Uterus (tissue), 4 donors: ENCODE measurements around the gene CDH12. TPM values are rescaled to one million over a fixed set of nuclear protein-coding genes. Genes with fewer than 3 reads are reported as not detected.

Experiments used
- DNase-seq, 2 donors: peaks; one replicate each; pipeline ENCODE4 v3.0.0-alpha.2; 2019 to 2020
- H3K27ac ChIP-seq, 2 donors: fragments of 200-600 bp; sonication (generic); 1 replicate in 1 of 2; 2 replicates in 1 of 2; pipeline ENCODE4 v1.5.1; 2016 to 2018
- H3K27me3 ChIP-seq, 2 donors: fragments of 200-600 bp; sonication (generic); one replicate each; pipeline ENCODE4 v1.5.1; 2018 to 2019; ENCODE audit warnings: control low read depth in 1 of 2
- H3K36me3 ChIP-seq, 2 donors: fragments of 200-600 bp; sonication (generic); one replicate each; pipeline ENCODE4 v1.5.1; 2019; ENCODE audit warnings: control low read depth in 1 of 2
- H3K4me1 ChIP-seq, 2 donors: fragments of 200-600 bp; sonication (generic); one replicate each; pipeline ENCODE4 v1.5.1; 2018 to 2019; ENCODE audit warnings: control low read depth in 1 of 2
- H3K4me3 ChIP-seq, 2 donors: fragments of 200-600 bp; sonication (generic); 1 replicate in 1 of 2; 2 replicates in 1 of 2; pipeline ENCODE4 v1.5.1; 2018 to 2019; ENCODE audit warnings: mild to moderate bottlenecking in 1 of 2
- H3K9me3 ChIP-seq, 2 donors: fragments of 200-600 bp; sonication (generic); one replicate each; pipeline ENCODE4 v1.5.1; 2019; ENCODE audit warnings: control low read depth in 1 of 2
- CTCF ChIP-seq, 4 experiments: fragments of 200-600 bp in 2 of 4; fragments of 450-650 bp in 2 of 4; sonication (generic) in 2 of 4; IDR thresholded peaks; one replicate each; pipeline ENCODE4 v1.5.1; 2016 to 2019; ENCODE audit warnings: antibody characterized with exemption in 4 of 4, mild to moderate bottlenecking in 2 of 4, moderate library complexity in 1 of 4
- POLR2A ChIP-seq, 2 donors: fragments of 450-650 bp; IDR thresholded peaks; one replicate each; pipeline ENCODE4 v1.6.1; 2016; ENCODE audit warnings: antibody characterized with exemption in 2 of 2, mild to moderate bottlenecking in 1 of 2, moderate library complexity in 1 of 2
- intact Hi-C: fragments of 100-400 bp; cut with DNase I; formaldehyde crosslinking; loops from one replicate; pipeline ENCODE4 v1.15.1; 2023; ENCODE audit warnings: low total_unique reads
- total RNA-seq, 4 donors: library from RNA; depleted of rRNA in 3 of 4; stranded (reverse); fragments of >200 nt in 3 of 4; gene quantifications; one replicate each; pipeline versions ENCODE4 v1.1.0 to v1.2.4, GENCODE V29; 2014 to 2023
- donor health status: DM: yes; HTN: yes; CAD: no.

Gene CDH12
- total RNA-seq, 4 donors from 2014 or later, result 0.37 to 2.0 TPM; not detected in 2

- H3K9me3 ChIP-seq, result no peaks in the 10 kb centered on the region
These were observed 347.3 kb downstream of the CDH12 start for GRCh38 chr5:22505891-22506290.

DNA sequence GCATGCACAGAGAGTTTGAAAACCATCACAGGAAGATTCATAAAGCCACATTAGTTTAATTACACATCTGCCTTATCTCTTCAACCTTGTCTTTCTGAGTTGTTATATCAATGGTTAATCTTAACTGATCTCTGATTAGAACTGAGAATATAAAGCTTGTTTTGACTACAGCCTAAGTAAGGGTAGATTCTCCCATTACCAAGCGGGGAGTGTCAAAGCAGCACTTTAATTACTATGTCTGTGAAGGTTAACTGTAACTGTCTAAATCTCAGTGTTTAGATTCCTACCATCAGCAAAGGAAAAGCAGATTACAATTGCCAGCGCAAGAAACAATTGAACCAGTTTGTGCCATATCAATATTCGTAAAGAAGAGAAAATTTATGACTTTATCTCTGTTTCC, 348.7 kb downstream of the CDH12 start:
- Histone ChIP-seq H3K9me3 (no peaks in the 10 kb centered on the region), H3K4me1 (no peaks in the 10 kb centered on the region), H3K27me3 (no peaks in the 10 kb centered on the region), H3K4me3 (no peak overlapping the region), H3K27ac (no peak overlapping the region), H3K36me3 (no peaks in the 10 kb centered on the region)
- TF ChIP-seq POLR2A (IDR thresholded peaks at IDR 0.05), result no peak
- TF ChIP-seq CTCF (IDR thresholded peaks at IDR 0.05), result no peak
- intact Hi-C loops, result no loop called here
- DNase-seq, result no peak

More at GRCh38 chr5:22505891-22506290, 347.3 kb downstream of the CDH12 start:
- Histone ChIP-seq H3K36me3 (no peaks in the 10 kb centered on the region), H3K4me1 (no peaks in the 10 kb centered on the region), H3K27ac (no peak overlapping the region), H3K4me3 (no peak overlapping the region), H3K27me3 (no peaks in the 10 kb centered on the region)
- TF ChIP-seq POLR2A (IDR thresholded peaks at IDR 0.05) (no peak), CTCF (IDR thresholded peaks at IDR 0.05) (no peak)
- no peak for DNase-seq
- intact Hi-C loops, result no loop called here

DNA sequence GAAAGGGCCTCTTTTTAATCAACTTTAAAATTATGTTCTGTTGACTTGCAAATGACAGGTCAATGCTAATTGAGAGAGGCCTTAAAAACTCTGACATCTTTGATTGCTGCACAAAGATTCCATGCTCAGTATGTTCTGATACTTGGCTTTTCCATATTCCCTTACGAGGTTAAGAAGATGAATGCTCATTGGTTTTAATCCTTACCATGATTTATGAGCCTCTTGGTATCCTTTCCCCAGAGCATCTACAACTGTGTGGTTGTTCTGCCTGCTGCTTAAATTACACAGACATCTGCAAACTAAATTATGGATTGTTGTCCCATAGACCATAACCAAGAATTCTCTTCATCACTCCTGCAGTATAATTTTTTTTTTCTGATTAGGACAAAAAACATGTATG, 352.6 kb downstream of the CDH12 start:
- no peaks in the 10 kb centered on the region for H3K27me3 ChIP-seq
- no peak overlapping the region for H3K4me3 ChIP-seq
- TF ChIP-seq POLR2A (IDR thresholded peaks at IDR 0.05) (no peak), CTCF (IDR thresholded peaks at IDR 0.05) (no peak)
- intact Hi-C loops, result no loop called here
- no peak overlapping the region for H3K27ac ChIP-seq
- no peaks in the 10 kb centered on the region for H3K36me3 ChIP-seq
- H3K4me1 ChIP-seq, result no peaks in the 10 kb centered on the region
- no peaks in the 10 kb centered on the region for H3K9me3 ChIP-seq
- DNase-seq, result no peak

GRCh38 chr5:22496666-22497065, 356.5 kb downstream of the CDH12 start:
- H3K9me3 ChIP-seq, result no peaks in the 10 kb centered on the region
- TF ChIP-seq POLR2A (IDR thresholded peaks at IDR 0.05), result no peak
- no peak for TF ChIP-seq CTCF (IDR thresholded peaks at IDR 0.05)
- no peaks in the 10 kb centered on the region for H3K27me3 ChIP-seq
- intact Hi-C loops, result no loop called here
- H3K4me1 ChIP-seq, result no peaks in the 10 kb centered on the region
- no peak overlapping the region for H3K4me3 ChIP-seq
- DNase-seq, result no peak
- H3K27ac ChIP-seq, result no peak overlapping the region
- H3K36me3 ChIP-seq, result no peaks in the 10 kb centered on the region

- Histone ChIP-seq H3K36me3 (no peaks in the 10 kb centered on the region), H3K9me3 (no peaks in the 10 kb centered on the region), H3K4me1 (no peaks in the 10 kb centered on the region), H3K27me3 (no peaks in the 10 kb centered on the region), H3K4me3 (no peak overlapping the region), H3K27ac (no peak overlapping the region)
- TF ChIP-seq POLR2A (IDR thresholded peaks at IDR 0.05) (no peak), CTCF (IDR thresholded peaks at IDR 0.05) (no peak)
- no peak for DNase-seq
- intact Hi-C loops, result no loop called here
These were observed 358.0 kb downstream of the CDH12 start for GRCh38 chr5:22495016-22495720.
